Parietal lobe (tissue), 1 donor: ENCODE results near the gene CORT. TPM values are rescaled to one million over a fixed set of nuclear protein-coding genes. Genes with fewer than 3 reads are reported as not detected.

Experiments used
- total RNA-seq: library from RNA; depleted of rRNA; stranded (reverse); fragments of >200 nt; gene quantifications from one replicate; pipeline ENCODE4 v1.2.3, GENCODE V29; 2014

The CORT gene
- total RNA-seq = 3.8 TPM

GRCh38 chr1:10449751-10450150, at the start of gene CORT:
Gene CORT, plus strand, starts transcription at chr1:10450031. Its CDS starts 193 bp downstream, at chr1:10450224.

GRCh38 chr1:10430216-10431069, 19.4 kb upstream of the CORT start, which contains the start of gene CENPS:
Gene CENPS, plus strand, starts transcription at chr1:10430433. Its CDS starts 85 bp downstream, at chr1:10430518.

GRCh38 chr1:10472220-10473144, 22.7 kb downstream of the CORT start, which contains the start of gene DFFA:
Gene DFFA, minus strand, starts transcription at chr1:10472529. Its CDS starts 71 bp downstream, at chr1:10472458.

GRCh38 chr1:10474613-10475507, 25.0 kb downstream of the CORT start, which contains the start of gene PEX14:
Gene PEX14, plus strand, starts transcription at chr1:10474950. Its CDS starts 17 bp downstream, at chr1:10474967.

Other genes with a start within 250 kb of the CORT start
- gene KIF1B, start 239.5 kb upstream of the CORT start, total RNA-seq = 394 TPM
- 92.0 TPM for gene PGD, start 51.0 kb upstream of the CORT start, total RNA-seq
- gene CENPS, start 19.6 kb upstream of the CORT start, total RNA-seq = 7.2 TPM
- gene DFFA, start 22.5 kb downstream of the CORT start, total RNA-seq = 32.2 TPM
- gene PEX14, start 24.9 kb downstream of the CORT start, total RNA-seq = 13.8 TPM